H1 (cell line): ENCODE results near the gene GRIP2. TPM values are rescaled to one million over a fixed set of nuclear protein-coding genes. Genes with fewer than 3 reads are reported as not detected.
A peak's percentile ranks its signal among the peaks of the same experiment; 100 is the strongest.

Experiments used
- CTCF ChIA-PET: fragments of 300-600 bp; sonication (Branson Sonifier 250); formaldehyde crosslinking; loops from one replicate; lab custom pipeline; 2021; ENCODE audit not compliant: partially characterized antibody; lab: Charles Lee
- POLR2A ChIA-PET: fragments of 300-600 bp; sonication (Branson Sonifier 250); formaldehyde crosslinking; loops from one replicate; lab custom pipeline; 2021; ENCODE audit warnings: inconsistent platforms; ENCODE audit not compliant: partially characterized antibody; lab: Charles Lee
- DNase-seq, 2 experiments: peaks; one replicate each; pipeline versions ENCODE4 v3.0.0 to v3.0.0-alpha.2; 2010 to 2022; ENCODE audit warnings: low spot score in 2 of 2, low read depth in 1 of 2, mixed read lengths in 1 of 2
- FAIRE-seq: peaks from 2 replicates; lab custom pipeline; 2011; peaks lifted over from hg19 to GRCh38; lab: Jason Lieb, UNC
- H2AFZ ChIP-seq: 2 replicates; pipeline ENCODE4 v1.8.1; 2012; ENCODE audit warnings: low read length, inconsistent platforms
- H2AK5ac ChIP-seq: 2 replicates; pipeline ENCODE4 v1.6.1; 2013; ENCODE audit warnings: low read depth, low read length
- H2BK120ac ChIP-seq: replicated peaks from 2 replicates; pipeline ENCODE3; 2013; ENCODE audit warnings: low read depth, low read length, inconsistent platforms
- H2BK12ac ChIP-seq: 2 replicates; pipeline ENCODE4 v1.6.1; 2013; ENCODE audit warnings: low read depth, low read length
- H2BK15ac ChIP-seq: 2 replicates; pipeline ENCODE4 v1.6.1; 2013; ENCODE audit warnings: low read length
- H2BK20ac ChIP-seq: 2 replicates; pipeline ENCODE4 v1.6.1; 2013; ENCODE audit warnings: low read length
- H2BK5ac ChIP-seq: 2 replicates; pipeline ENCODE4 v1.6.1; 2013; ENCODE audit warnings: low read depth, low read length
- H3K14ac ChIP-seq: 2 replicates; pipeline ENCODE4 v1.6.1; 2013; ENCODE audit warnings: inconsistent platforms; ENCODE audit not compliant: insufficient read length
- H3K18ac ChIP-seq: 2 replicates; pipeline ENCODE4 v1.6.1; 2013; ENCODE audit warnings: low read length; ENCODE audit errors: extremely low read depth
- H3K23ac ChIP-seq: 2 replicates; pipeline ENCODE4 v1.6.1; 2013; ENCODE audit warnings: inconsistent platforms; ENCODE audit not compliant: insufficient read length
- H3K23me2 ChIP-seq: 2 replicates; pipeline ENCODE4 v1.6.1; 2013; ENCODE audit warnings: low read depth, low read length
- H3K27ac ChIP-seq: 2 replicates; pipeline ENCODE4 v1.6.1; 2011; ENCODE audit warnings: low read depth, low read length, inconsistent platforms
- H3K27me3 ChIP-seq, 4 experiments: replicated peaks in 1 of 4; 1 replicate in 1 of 4; 2 replicates in 3 of 4; pipeline versions ENCODE4 v1.6.1 to v1.8.1; 2011 to 2013; ENCODE audit warnings: low read length in 3 of 4, mild to moderate bottlenecking in 3 of 4, inconsistent platforms in 2 of 4, mixed read lengths in 2 of 4, moderate library complexity in 1 of 4; ENCODE audit not compliant: control insufficient read depth in 3 of 4, insufficient read depth in 3 of 4; ENCODE audit errors: extremely low read depth in 1 of 4
- H3K36me3 ChIP-seq, 4 experiments: 2 replicates each; pipeline versions ENCODE4 v1.6.1 to v1.8.1; 2011 to 2013; ENCODE audit warnings: mild to moderate bottlenecking in 4 of 4, low read length in 3 of 4, moderate library complexity in 2 of 4, control low read depth in 1 of 4, inconsistent platforms in 1 of 4; ENCODE audit not compliant: insufficient read depth in 4 of 4, control insufficient read depth in 2 of 4
- H3K4ac ChIP-seq: replicated peaks from 2 replicates; pipeline ENCODE3; 2013; ENCODE audit warnings: low read length, low read depth, mixed read lengths, inconsistent platforms; ENCODE audit not compliant: insufficient read length
- H3K4me1 ChIP-seq, 4 experiments: replicated peaks in 1 of 4; 1 replicate in 1 of 4; 2 replicates in 3 of 4; pipeline versions ENCODE4 v1.6.1 to v1.8.1; 2011 to 2013; ENCODE audit warnings: low read length in 3 of 4, inconsistent platforms in 2 of 4, mixed read lengths in 1 of 4; ENCODE audit not compliant: insufficient read depth in 4 of 4, control insufficient read depth in 3 of 4
- H3K4me2 ChIP-seq, 2 experiments: 2 replicates each; pipeline versions ENCODE4 v1.6.1 to v1.8.1; 2011 to 2013; ENCODE audit warnings: low read depth in 2 of 2, low read length in 2 of 2, control low read depth in 1 of 2, inconsistent platforms in 1 of 2, mild to moderate bottlenecking in 1 of 2; ENCODE audit not compliant: insufficient read depth in 1 of 2
- H3K4me3 ChIP-seq, 4 experiments: fragments of 200-600, 300-600 bp in 1 of 4; sonication (generic), shearing (Covaris generic), sonication (Bioruptor Twin) in 1 of 4; 2 replicates each; pipeline versions ENCODE4 v1.5.1 to v1.8.1; 2011 to 2016; ENCODE audit warnings: low read length in 4 of 4, low read depth in 3 of 4, control low read depth in 2 of 4, inconsistent platforms in 2 of 4, mild to moderate bottlenecking in 2 of 4, mixed read lengths in 1 of 4, moderate library complexity in 1 of 4; ENCODE audit not compliant: insufficient read depth in 2 of 4; ENCODE audit errors: extremely low read depth in 1 of 4
- H3K56ac ChIP-seq: replicated peaks from 2 replicates; pipeline ENCODE3; 2013; ENCODE audit warnings: low read depth, mild to moderate bottlenecking, mixed read lengths, low read length, inconsistent platforms; ENCODE audit not compliant: insufficient read length
- H3K79me1 ChIP-seq: 2 replicates; pipeline ENCODE4 v1.6.1; 2013; ENCODE audit warnings: low read depth, low read length, control low read depth
- H3K79me2 ChIP-seq, 2 experiments: 2 replicates each; pipeline versions ENCODE4 v1.6.1 to v1.8.1; 2012 to 2013; ENCODE audit warnings: low read length in 2 of 2, mild to moderate bottlenecking in 2 of 2, inconsistent platforms in 1 of 2; ENCODE audit not compliant: insufficient read depth in 2 of 2, control insufficient read depth in 1 of 2
- H3K9ac ChIP-seq, 4 experiments: replicated peaks in 1 of 4; 1 replicate in 1 of 4; 2 replicates in 3 of 4; pipeline versions ENCODE4 v1.6.1 to v1.8.1; 2011 to 2013; ENCODE audit warnings: low read depth in 3 of 4, low read length in 3 of 4, control low read depth in 2 of 4, mild to moderate bottlenecking in 2 of 4, moderate library complexity in 2 of 4, inconsistent platforms in 1 of 4; ENCODE audit errors: extremely low read depth in 1 of 4
- H3K9me3 ChIP-seq, 2 experiments: 2 replicates each; pipeline versions ENCODE4 v1.6.1 to v1.8.1; 2012 to 2013; ENCODE audit warnings: mild to moderate bottlenecking in 2 of 2, moderate library complexity in 2 of 2, control low read depth in 1 of 2, inconsistent platforms in 1 of 2, low read depth in 1 of 2, low read length in 1 of 2, mixed read lengths in 1 of 2; ENCODE audit not compliant: insufficient read depth in 2 of 2
- H4K20me1 ChIP-seq, 2 experiments: replicated peaks in 1 of 2; 2 replicates each; pipeline versions ENCODE3 to v1.8.1; 2011 to 2013; ENCODE audit warnings: inconsistent platforms in 2 of 2, low read length in 2 of 2, mild to moderate bottlenecking in 1 of 2; ENCODE audit not compliant: insufficient read depth in 2 of 2, control insufficient read depth in 1 of 2
- H4K5ac ChIP-seq: 2 replicates; pipeline ENCODE4 v1.6.1; 2013; ENCODE audit warnings: low read length, low read depth, mixed read lengths, inconsistent platforms; ENCODE audit not compliant: insufficient read length
- H4K8ac ChIP-seq: 2 replicates; pipeline ENCODE4 v1.8.0; 2013; ENCODE audit warnings: mild to moderate bottlenecking, moderate library complexity, low read length, inconsistent platforms; ENCODE audit not compliant: insufficient read depth; ENCODE audit errors: extremely low read depth
- H4K91ac ChIP-seq: replicated peaks from 2 replicates; pipeline ENCODE3; 2013; ENCODE audit warnings: low read length, mixed read lengths, inconsistent platforms; ENCODE audit not compliant: insufficient read length
- CBX8 ChIP-seq: fragments of 300-800, 300-1000 bp; sonication (generic); IDR thresholded peaks from 2 replicates; pipeline ENCODE4 v1.7.1; 2016; ENCODE audit warnings: low read depth, low read length, borderline replicate concordance
- HDAC2 ChIP-seq, 2 experiments: fragments of 300-600 bp in 1 of 2; sonication (generic) in 1 of 2; IDR thresholded peaks; 2 replicates each; pipeline ENCODE4 v1.6.1; 2011 to 2012; ENCODE audit warnings: low read depth in 2 of 2, low read length in 2 of 2, mild to moderate bottlenecking in 2 of 2, moderate library complexity in 2 of 2, borderline replicate concordance in 1 of 2, inconsistent platforms in 1 of 2
- KDM5A ChIP-seq: fragments of 200-600 bp; IDR thresholded peaks from 2 replicates; pipeline ENCODE4 v1.7.1; 2012; ENCODE audit warnings: mild to moderate bottlenecking, low read length, inconsistent platforms, mixed read lengths
- MAX ChIP-seq: IDR thresholded peaks from 2 replicates; pipeline ENCODE4 v1.6.1; 2012; ENCODE audit warnings: inconsistent platforms
- NANOG ChIP-seq: IDR thresholded peaks from 2 replicates; pipeline ENCODE4 v1.6.1; 2011; ENCODE audit warnings: low read length, low read depth, mild to moderate bottlenecking, inconsistent platforms; ENCODE audit not compliant: insufficient read depth, poor library complexity, severe bottlenecking
- NRF1 ChIP-seq: IDR thresholded peaks from 2 replicates; pipeline ENCODE4 v1.6.1; 2011; ENCODE audit warnings: mild to moderate bottlenecking, low read depth, low read length, improper control_type of control experiment
- RXRA ChIP-seq: IDR thresholded peaks from 2 replicates; pipeline ENCODE4 v1.6.1; 2011; ENCODE audit warnings: low read depth, mild to moderate bottlenecking, low read length, moderate library complexity; ENCODE audit not compliant: insufficient read depth
- SIN3A ChIP-seq, 2 experiments: IDR thresholded peaks in 1 of 2; conservative IDR thresholded peaks in 1 of 2; 2 replicates each; pipeline ENCODE4 v1.6.1; 2011 to 2012; ENCODE audit warnings: low read length in 2 of 2, improper control_type of control experiment in 1 of 2, low read depth in 1 of 2, mild to moderate bottlenecking in 1 of 2
- WGBS, 2 experiments: shearing (Covaris generic) in 1 of 2; methylation state at CpG; one replicate each; pipeline versions ENCODE4 v1.1.6 to v1.1.7; 2013 to 2015; ENCODE audit warnings: low lambda C conversion rate in 2 of 2, mixed read lengths in 2 of 2, inconsistent platforms in 1 of 2, low coverage in 1 of 2, missing lambda C conversion rate in 1 of 2; ENCODE audit not compliant: insufficient replicate concordance in 2 of 2, insufficient coverage in 1 of 2, insufficient read length in 1 of 2; ENCODE audit errors: extremely low coverage in 1 of 2, missing lambda C conversion rate in 1 of 2; 5-methylcytosine and 5-hydroxymethylcytosine counted together
- polyA plus RNA-seq, 7 experiments: library from polyadenylated mRNA; depleted of rRNA in 3 of 7; stranded (reverse) in 5 of 7; unstranded in 2 of 7; fragments of >200 nt in 5 of 7; fragments of 200-250 nt in 2 of 7; gene quantifications; 1 replicate in 5 of 7; 2 replicates in 1 of 7; 4 replicates in 1 of 7; pipeline versions ENCODE4 v1.2.1 to v1.2.3, GENCODE V29; 2011 to 2013; ENCODE audit warnings: missing spikeins in 2 of 7, mixed read lengths in 2 of 7
- total RNA-seq: library from RNA; stranded (reverse); fragmentation: NEBNext Ultra II Directional; extraction: Animal tissue kit (Norgen Biotek cat#: 25700); gene quantifications from 2 replicates; pipeline ENCODE4 v1.2.1, GENCODE V29; 2021
- TF ChIP-seq, protein P1 (sequence below): IDR thresholded peaks from 2 replicates; pipeline ENCODE4 v1.6.1; 2012; ENCODE audit warnings: inconsistent platforms

Gene GRIP2
- total and polyA plus RNA-seq, 2 of the 8 experiments (the other 6 are each of a cell fraction or from before 2014, with no cell fraction given) = 2.5 to 6.4 TPM

DNA sequence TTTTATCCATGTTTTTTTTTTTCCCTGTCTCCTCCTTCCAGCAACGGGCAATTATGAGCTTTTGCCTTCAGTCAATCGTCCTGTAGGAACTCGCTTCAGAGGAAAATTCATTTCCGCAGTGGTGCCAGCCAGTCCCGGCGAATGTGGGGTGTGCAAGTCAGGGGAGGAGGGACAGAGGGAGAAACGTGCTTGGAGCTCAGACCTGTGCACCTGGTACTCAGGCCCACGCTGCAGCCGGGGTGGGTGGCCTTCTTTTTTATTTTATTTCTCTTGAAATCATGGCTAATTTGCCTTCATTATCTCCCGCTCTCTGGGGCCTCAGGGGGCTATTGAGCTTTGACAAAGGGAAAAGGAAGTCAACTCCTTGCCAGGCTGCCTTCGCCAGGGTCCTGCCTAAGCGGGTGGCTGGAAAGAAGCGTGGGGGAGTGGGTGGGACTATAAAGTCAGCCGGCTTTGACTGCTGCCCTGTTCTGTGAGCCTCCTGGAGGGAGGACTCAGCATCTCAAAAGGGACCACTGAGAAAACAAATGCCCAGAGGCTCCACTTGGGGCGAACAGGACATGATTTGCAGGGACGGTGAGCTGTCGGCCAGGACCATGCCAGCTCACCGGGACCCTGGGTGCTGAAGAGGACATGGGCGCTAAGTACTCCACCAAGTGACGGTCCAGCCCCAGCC lies 5.5 kb downstream of the GRIP2 start:
- peaks cover 8 to 42% (median 31%) of the 10 kb centered on the region in 4 experiments for H3K4me1 ChIP-seq
- H2BK120ac ChIP-seq = peak overlapping the region; percentile 98
- H3K9ac ChIP-seq = no peak overlapping the region
- peak overlapping the region; percentile 43 for H3K56ac ChIP-seq
- H4K20me1 ChIP-seq = no peaks in the 10 kb centered on the region
- peak overlapping the region; percentile 89 for H2BK15ac ChIP-seq
- 0 out of 2 replicates have a peak, but pooled peaks cover 2% of the 10 kb centered on the region for H3K23me2 ChIP-seq
- H3K18ac ChIP-seq = peak overlapping the region; percentile 67
- WGBS, 2 experiments = 14% methylated on average over 19 of the region's 20 CpGs; no CpG with 5 or more reads in 1 of the 2 experiments
- H4K91ac ChIP-seq = peak overlapping the region; percentile 82
- ChIA-PET POLR2A (interaction anchor here (1.2 kb wide), 1 partner anchor 9 kb away, joined by 4 read pairs; no protein-coding TSS in a partner anchor), CTCF (interaction anchor here (0.6 to 12.2 kb wide), 12 partner anchors 8 to 331 kb away, joined by 3 to 171 read pairs (median 4); no protein-coding TSS in a partner anchor)
- DNase-seq = peak; percentile 64 to 78
- H3K14ac ChIP-seq = no peak overlapping the region
- no peaks in the 10 kb centered on the region; a peak in 1 of 8 replicates for H3K36me3 ChIP-seq
- H3K9me3 ChIP-seq = no peaks in the 10 kb centered on the region
- peak overlapping the region in 2 of 4 experiments; percentile 0 to 32; a peak in 4 of 8 replicates for H3K4me3 ChIP-seq
- peak overlapping the region; percentile 30 to 66 for H3K4me2 ChIP-seq
- no peak overlapping the region for H3K4ac ChIP-seq
- H2AFZ ChIP-seq = no peak overlapping the region
- no peak overlapping the region for H4K8ac ChIP-seq
- peak overlapping the region; percentile 98; the same call in 1 of the 2 replicates for H2BK12ac ChIP-seq
- FAIRE-seq = peak; percentile 62
- peak overlapping the region; percentile 96; the same call in 1 of the 2 replicates for H2BK5ac ChIP-seq
- H3K23ac ChIP-seq = no peak overlapping the region
- no peaks in the 10 kb centered on the region; the same call in 1 of the 2 replicates for H3K79me1 ChIP-seq
- 0 out of 2 replicates have a peak overlapping the region, but pooled peaks have one; percentile 61 for H2AK5ac ChIP-seq
- peak overlapping the region; percentile 18 for H4K5ac ChIP-seq
- H2BK20ac ChIP-seq = peak overlapping the region; percentile 94; the same call in 1 of the 2 replicates
- no peaks in the 10 kb centered on the region for H3K27me3 ChIP-seq
- no peaks in the 10 kb centered on the region for H3K79me2 ChIP-seq
- no peak overlapping the region for H3K27ac ChIP-seq
- 0 out of 4 replicates have a peak, but pooled peaks have one; percentile 14 to 30 for TF ChIP-seq HDAC2 (IDR thresholded peaks at IDR 0.05; ENCODE audit: borderline replicate concordance in 1 of 2, low read depth in 2 of 2, low read length in 2 of 2)
- no peak for TF ChIP-seq CBX8
- TF ChIP-seq SIN3A (conservative IDR thresholded peaks at IDR 0.05 in 1 of 2, IDR thresholded peaks at IDR 0.05 in 1 of 2; ENCODE audit: low read depth in 1 of 2, low read length in 2 of 2) = peak; percentile 23 to 66; a peak in 2 of 4 replicates
- TF ChIP-seq, protein P1, sequence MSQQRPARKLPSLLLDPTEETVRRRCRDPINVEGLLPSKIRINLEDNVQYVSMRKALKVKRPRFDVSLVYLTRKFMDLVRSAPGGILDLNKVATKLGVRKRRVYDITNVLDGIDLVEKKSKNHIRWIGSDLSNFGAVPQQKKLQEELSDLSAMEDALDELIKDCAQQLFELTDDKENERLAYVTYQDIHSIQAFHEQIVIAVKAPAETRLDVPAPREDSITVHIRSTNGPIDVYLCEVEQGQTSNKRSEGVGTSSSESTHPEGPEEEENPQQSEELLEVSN = no peak
- TF ChIP-seq MAX = peak; percentile 66; the same call in 1 of the 2 replicates
- TF ChIP-seq RXRA = no peak
- TF ChIP-seq KDM5A = no peak
- TF ChIP-seq NANOG = peak; percentile 31
- TF ChIP-seq NRF1 = no peak
